SK-N-SH treated with all-trans-retinoic acid at 6 μM for 48 hours (cell line): ENCODE results near the gene TGFA.

Experiments used
- ATAC-seq: fragments of 200-7000 bp; cut with Tn5 transposase; 3 replicates; pipeline ENCODE4 v1.9.1; 2020; ENCODE audit warnings: mild to moderate bottlenecking, moderate library complexity
- ARNTL ChIP-seq: fragments of 450-650 bp; formaldehyde crosslinking; IDR thresholded peaks from 2 replicates; pipeline ENCODE4 v1.5.0; 2020; ENCODE audit warnings: low read depth, mild to moderate bottlenecking, moderate library complexity, borderline replicate concordance
- BACH2 ChIP-seq: fragments of 250-450 bp; sonication (Bioruptor Pico); IDR thresholded peaks from 2 replicates; pipeline ENCODE4 v1.9.0; 2021; ENCODE audit warnings: mild to moderate bottlenecking, borderline replicate concordance
- CSDC2 ChIP-seq: fragments of 250-450 bp; sonication (Bioruptor Pico); IDR thresholded peaks from 2 replicates; pipeline ENCODE4 v1.5.0; 2020; ENCODE audit warnings: mild to moderate bottlenecking, moderate library complexity
- CSRNP3 ChIP-seq: fragments of 250-450 bp; sonication (Bioruptor Pico); IDR thresholded peaks from 2 replicates; pipeline ENCODE4 v1.5.1; 2021; ENCODE audit warnings: mild to moderate bottlenecking, moderate library complexity
- ESRRG ChIP-seq: fragments of 250-450 bp; sonication (Bioruptor Pico); IDR thresholded peaks from 2 replicates; pipeline ENCODE4 v1.6.1; 2021; ENCODE audit warnings: mild to moderate bottlenecking
- GLIS3 ChIP-seq: fragments of 250-450 bp; sonication (Bioruptor Pico); IDR thresholded peaks from 2 replicates; pipeline ENCODE4 v1.5.0; 2020; ENCODE audit warnings: mild to moderate bottlenecking, moderate library complexity
- OSR1 ChIP-seq: fragments of 250-450 bp; sonication (Bioruptor Pico); IDR thresholded peaks from 2 replicates; pipeline ENCODE4 v1.8.0; 2022; ENCODE audit warnings: moderate library complexity, mild to moderate bottlenecking, inconsistent platforms
- PATZ1 ChIP-seq: fragments of 250-450 bp; sonication (Bioruptor Pico); IDR thresholded peaks from 2 replicates; pipeline ENCODE4 v1.8.0; 2020; ENCODE audit warnings: mild to moderate bottlenecking, moderate library complexity, borderline replicate concordance
- RARB ChIP-seq: fragments of 250-450 bp; sonication (Bioruptor Pico); IDR thresholded peaks from 2 replicates; pipeline ENCODE4 v1.8.0; 2021; ENCODE audit warnings: mild to moderate bottlenecking, moderate library complexity
- SNAI2 ChIP-seq: fragments of 250-450 bp; sonication (Bioruptor Pico); IDR thresholded peaks from 2 replicates; pipeline ENCODE4 v1.5.0; 2020; ENCODE audit warnings: mild to moderate bottlenecking, moderate library complexity
- TCF4 ChIP-seq: fragments of 250-450 bp; sonication (Bioruptor Pico); IDR thresholded peaks from 2 replicates; pipeline ENCODE4 v1.8.0; 2021; ENCODE audit warnings: mild to moderate bottlenecking, moderate library complexity, borderline replicate concordance
- TOX ChIP-seq: fragments of 250-450 bp; sonication (Bioruptor Pico); IDR thresholded peaks from 2 replicates; pipeline ENCODE4 v1.8.0; 2021; ENCODE audit warnings: mild to moderate bottlenecking, moderate library complexity, borderline replicate concordance
- TSHZ2 ChIP-seq: fragments of 250-450 bp; sonication (Bioruptor Pico); IDR thresholded peaks from 2 replicates; pipeline ENCODE4 v1.5.0; 2020; ENCODE audit warnings: mild to moderate bottlenecking, moderate library complexity
- ZC3H10 ChIP-seq: fragments of 250-450 bp; sonication (Bioruptor Pico); IDR thresholded peaks from 2 replicates; pipeline ENCODE4 v1.5.1; 2021; ENCODE audit warnings: mild to moderate bottlenecking, moderate library complexity
- ZFP30 ChIP-seq: fragments of 450-650 bp; formaldehyde crosslinking; IDR thresholded peaks from 2 replicates; pipeline ENCODE4 v1.5.0; 2022; ENCODE audit warnings: mild to moderate bottlenecking, moderate library complexity
- ZNF565 ChIP-seq: fragments of 450-650 bp; formaldehyde crosslinking; conservative IDR thresholded peaks from 2 replicates; pipeline ENCODE4 v1.5.0; 2020; ENCODE audit warnings: low read depth, mild to moderate bottlenecking, moderate library complexity
- ZNF70 ChIP-seq: fragments of 450-650 bp; formaldehyde crosslinking; IDR thresholded peaks from 2 replicates; pipeline ENCODE4 v1.5.0; 2020; ENCODE audit warnings: mild to moderate bottlenecking, moderate library complexity
- ZNF8 ChIP-seq: fragments of 450-650 bp; formaldehyde crosslinking; IDR thresholded peaks from 2 replicates; pipeline ENCODE4 v1.5.0; 2020; ENCODE audit warnings: mild to moderate bottlenecking, moderate library complexity
- TF ChIP-seq, protein P1 (sequence below): fragments of 250-450 bp; sonication (Bioruptor Pico); IDR thresholded peaks from 2 replicates; pipeline ENCODE4 v1.8.0; 2021; ENCODE audit warnings: low read depth, mild to moderate bottlenecking, moderate library complexity, borderline replicate concordance
- TF ChIP-seq, protein P2 (sequence below): fragments of 250-450 bp; sonication (Bioruptor Pico); IDR thresholded peaks from 2 replicates; pipeline ENCODE4 v1.5.1; 2020; ENCODE audit warnings: low read depth, mild to moderate bottlenecking, moderate library complexity

The TGFA gene

GRCh38 chr2:70425682-70426301 is 127.8 kb downstream of the TGFA start:
- no peak for ATAC-seq
- TF ChIP-seq ZNF70 (no peak), OSR1 (CRISPR knock-in tag) (no peak), ZC3H10 (CRISPR knock-in tag) (no peak), RARB (no peak), ARNTL (CRISPR knock-in tag) (no peak), ESRRG (CRISPR knock-in tag) (no peak), BACH2 (CRISPR knock-in tag) (no peak), CSDC2 (CRISPR knock-in tag) (no peak), SNAI2 (CRISPR knock-in tag) (no peak), TCF4 (CRISPR knock-in tag) (no peak), CSRNP3 (CRISPR knock-in tag) (no peak), GLIS3 (no peak), PATZ1 (no peak), ZFP30 (CRISPR knock-in tag) (no peak), TOX (CRISPR knock-in tag) (no peak), ZNF8 (CRISPR knock-in tag) (no peak), ZNF565 (no peak)
- TF ChIP-seq, protein P1, sequence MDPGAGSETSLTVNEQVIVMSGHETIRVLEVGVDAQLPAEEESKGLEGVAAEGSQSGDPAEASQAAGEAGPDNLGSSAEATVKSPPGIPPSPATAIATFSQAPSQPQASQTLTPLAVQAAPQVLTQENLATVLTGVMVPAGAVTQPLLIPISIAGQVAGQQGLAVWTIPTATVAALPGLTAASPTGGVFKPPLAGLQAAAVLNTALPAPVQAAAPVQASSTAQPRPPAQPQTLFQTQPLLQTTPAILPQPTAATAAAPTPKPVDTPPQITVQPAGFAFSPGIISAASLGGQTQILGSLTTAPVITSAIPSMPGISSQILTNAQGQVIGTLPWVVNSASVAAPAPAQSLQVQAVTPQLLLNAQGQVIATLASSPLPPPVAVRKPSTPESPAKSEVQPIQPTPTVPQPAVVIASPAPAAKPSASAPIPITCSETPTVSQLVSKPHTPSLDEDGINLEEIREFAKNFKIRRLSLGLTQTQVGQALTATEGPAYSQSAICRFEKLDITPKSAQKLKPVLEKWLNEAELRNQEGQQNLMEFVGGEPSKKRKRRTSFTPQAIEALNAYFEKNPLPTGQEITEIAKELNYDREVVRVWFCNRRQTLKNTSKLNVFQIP, result no peak
- TF ChIP-seq, protein P2, sequence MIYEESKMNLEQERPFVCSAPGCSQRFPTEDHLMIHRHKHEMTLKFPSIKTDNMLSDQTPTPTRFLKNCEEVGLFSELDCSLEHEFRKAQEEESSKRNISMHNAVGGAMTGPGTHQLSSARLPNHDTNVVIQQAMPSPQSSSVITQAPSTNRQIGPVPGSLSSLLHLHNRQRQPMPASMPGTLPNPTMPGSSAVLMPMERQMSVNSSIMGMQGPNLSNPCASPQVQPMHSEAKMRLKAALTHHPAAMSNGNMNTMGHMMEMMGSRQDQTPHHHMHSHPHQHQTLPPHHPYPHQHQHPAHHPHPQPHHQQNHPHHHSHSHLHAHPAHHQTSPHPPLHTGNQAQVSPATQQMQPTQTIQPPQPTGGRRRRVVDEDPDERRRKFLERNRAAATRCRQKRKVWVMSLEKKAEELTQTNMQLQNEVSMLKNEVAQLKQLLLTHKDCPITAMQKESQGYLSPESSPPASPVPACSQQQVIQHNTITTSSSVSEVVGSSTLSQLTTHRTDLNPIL (CRISPR knock-in tag), result no peak

GRCh38 chr2:70420740-70421139 is 132.9 kb downstream of the TGFA start:
- TF ChIP-seq ESRRG (CRISPR knock-in tag) (no peak), PATZ1 (no peak), ZC3H10 (CRISPR knock-in tag) (no peak), TSHZ2 (CRISPR knock-in tag) (no peak), BACH2 (CRISPR knock-in tag) (no peak), ZNF70 (no peak), GLIS3 (no peak), RARB (no peak), ARNTL (CRISPR knock-in tag) (no peak), CSRNP3 (CRISPR knock-in tag) (no peak), OSR1 (CRISPR knock-in tag) (no peak), TOX (CRISPR knock-in tag) (no peak)
- TF ChIP-seq, protein P2 (CRISPR knock-in tag), result no peak
- TF ChIP-seq, protein P1, result no peak
- ATAC-seq, result no peak
